Measurements from ENCODE around the gene DHRS3.
A peak's percentile ranks its signal among the peaks of the same experiment; 100 is the strongest.
"Not testable (repeated sequence)": the region's sequence is repeated elsewhere in the genome, so short reads cannot be mapped to it uniquely, and the experiment has no call there.

Gene DHRS3

DNA sequence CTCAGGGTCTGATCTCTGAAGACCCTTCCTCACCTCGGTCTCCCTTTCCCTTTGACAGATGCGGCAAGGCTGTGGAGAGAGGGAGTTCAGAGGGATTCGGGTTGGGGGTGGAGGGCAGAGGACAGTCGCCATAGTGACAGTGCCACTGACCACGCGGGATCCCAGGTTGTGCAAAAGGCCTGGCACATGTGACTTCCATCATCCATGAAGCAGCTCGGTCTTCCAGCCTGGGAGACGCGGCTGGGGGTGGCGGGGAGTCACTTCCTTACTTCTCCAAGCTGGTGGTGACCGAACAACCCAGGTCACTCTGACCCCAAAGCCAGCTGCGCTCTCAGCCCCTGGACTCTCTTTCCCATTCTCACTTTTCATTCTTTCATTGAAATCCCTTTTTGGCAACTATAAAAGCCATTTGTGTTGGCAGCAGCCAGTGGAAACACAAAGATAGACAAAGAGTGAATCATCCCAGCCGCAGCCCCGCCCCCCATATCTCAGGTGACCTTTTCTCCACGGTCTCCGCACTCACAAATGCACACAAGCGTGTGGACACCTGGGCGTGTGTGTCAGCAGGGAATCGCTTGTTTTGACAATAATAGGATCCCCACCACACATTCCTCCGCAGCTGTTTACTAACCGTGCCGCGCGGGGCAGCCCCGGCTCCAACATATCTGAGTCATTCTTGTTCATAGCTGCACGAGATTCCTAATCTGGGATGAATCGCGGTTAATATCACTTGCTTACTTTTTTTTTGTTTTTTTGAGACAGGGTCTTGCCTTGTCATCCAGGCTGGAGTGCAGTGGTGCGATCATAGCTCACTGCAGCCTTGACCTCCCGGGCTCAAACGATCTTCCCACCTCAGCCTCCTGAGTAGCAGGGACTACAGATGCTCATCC is 68.3 kb downstream of the DHRS3 start:
- no peak for DNase-seq

DNA sequence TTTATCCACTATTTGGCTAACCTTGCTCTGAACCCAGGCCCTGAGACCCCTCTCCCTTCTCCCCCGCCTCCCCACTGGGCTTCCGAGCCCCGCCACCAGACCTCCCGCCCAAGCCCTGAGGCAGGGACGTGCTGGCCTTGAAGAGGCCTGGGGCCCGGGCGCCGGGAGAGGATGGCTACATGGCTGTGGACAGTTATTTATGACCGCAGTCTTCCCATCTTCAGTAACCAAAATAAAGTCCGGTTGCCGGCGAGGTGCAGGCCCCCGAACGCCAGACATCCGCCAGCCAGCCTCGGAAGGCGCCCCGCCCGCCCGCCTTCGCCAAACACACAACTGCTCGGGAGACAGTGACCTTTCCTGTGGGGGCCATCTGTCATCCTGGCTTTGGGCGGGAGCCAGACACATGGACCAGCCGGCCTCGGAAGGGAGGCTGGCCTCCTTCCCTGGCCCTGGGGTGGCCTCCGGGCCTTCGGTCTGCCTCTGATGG is 69.0 kb downstream of the DHRS3 start:
- no peak for DNase-seq

DNA sequence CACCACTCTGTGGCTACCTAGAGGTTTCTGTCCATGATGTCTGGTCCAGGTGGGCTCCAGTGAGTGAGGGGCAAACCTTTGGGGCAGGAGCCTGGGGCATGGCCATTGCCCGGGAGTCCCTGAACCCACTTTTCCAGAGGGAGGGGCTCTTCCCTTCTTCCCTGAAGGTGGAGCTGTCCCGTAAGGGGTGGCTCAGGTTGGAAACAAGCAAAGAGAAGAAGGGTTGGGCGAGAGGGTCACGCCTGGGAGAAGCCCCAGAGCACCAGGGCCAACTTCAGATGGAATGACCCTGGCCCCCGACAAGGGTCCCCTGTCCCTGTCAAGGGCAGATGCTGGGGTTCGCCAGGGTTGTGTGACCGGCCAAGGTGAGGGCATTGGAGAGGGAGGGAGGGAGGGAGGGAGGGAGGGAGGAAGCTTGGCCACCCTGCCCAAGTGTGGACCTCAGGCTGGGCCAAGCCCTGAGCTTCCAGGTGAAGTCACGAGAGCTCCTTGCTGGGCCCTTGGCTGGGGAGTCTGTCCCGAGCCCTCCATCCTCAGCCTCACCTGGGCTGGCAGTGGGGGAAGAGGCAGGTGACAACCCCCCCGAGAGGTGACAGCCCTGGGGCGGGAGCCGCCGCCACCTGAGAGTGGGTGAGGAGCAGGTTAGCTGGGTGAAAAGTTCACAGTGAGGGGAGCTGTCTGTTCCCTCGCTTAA is 69.6 kb downstream of the DHRS3 start:
- DNase-seq: no peak

DNA sequence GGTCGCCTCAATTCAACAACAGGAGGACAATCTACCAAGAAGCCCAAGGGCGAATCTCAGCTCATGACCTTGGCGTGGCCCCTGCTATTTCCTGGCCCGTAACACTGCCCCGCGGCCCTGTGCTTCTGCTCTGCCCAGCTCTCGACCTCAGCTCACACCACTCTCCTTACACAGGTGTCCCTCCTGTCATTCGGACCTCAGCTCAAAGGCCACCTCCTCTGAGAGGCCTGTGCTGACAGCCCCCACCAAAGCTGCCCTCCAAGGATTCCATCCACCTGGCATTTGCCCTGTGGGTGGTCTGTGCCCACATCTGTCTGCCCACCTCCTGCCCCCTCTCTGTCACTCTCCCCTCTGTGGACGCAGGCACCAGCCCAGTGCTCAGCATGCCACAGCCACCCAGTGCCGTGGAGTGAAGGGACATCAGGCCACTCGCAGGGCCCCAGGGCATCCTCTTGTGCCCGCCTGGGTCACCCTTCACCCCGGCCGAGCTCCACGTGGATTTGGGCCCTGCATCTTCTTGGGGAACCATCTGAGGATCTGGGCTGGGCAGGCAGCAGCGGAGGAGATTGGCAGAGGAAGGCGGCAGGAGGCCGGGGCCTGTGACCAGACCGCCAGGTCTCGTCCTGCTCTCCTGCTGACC is 70.3 kb downstream of the DHRS3 start:
- no peak for DNase-seq

DNA sequence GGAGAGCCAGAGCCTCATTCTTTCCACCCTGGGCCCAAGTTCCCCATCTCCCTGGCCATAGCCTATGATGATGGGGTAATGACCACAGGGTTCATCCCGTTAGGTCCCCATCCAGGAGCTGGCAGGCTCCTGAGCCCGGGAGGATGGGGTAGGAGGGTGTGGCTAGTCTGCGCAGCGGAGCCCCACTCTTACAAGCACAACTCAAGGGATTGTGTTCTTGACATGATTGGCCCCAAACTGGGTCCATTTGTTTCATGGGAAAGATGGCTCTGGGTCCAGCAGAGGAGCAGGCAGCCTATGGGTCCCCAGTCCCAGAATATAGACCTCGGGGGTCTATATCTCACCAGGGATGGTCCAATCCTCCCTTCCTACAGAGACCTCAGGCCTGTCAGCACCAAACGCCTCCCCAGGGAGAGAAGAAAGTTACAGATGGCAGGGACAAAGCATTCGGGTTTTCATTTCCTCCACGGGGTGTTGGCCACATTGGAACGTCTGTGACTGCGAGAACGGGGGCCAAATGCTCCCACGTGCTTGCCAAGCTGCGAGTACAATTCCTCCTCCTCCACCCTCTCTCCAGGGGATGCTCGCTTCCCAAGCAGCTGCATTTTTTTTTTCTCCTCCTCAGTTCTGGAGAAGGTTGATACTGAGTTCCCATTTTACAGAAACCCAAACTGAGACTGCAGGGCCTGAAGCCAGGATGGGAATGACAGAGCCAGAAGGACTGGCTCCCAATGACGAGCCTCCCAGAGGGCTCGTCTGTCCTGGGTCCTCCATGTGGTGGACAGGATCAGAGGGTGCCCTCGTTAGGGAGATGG is 71.0 kb downstream of the DHRS3 start:
- DNase-seq: peak in 1 of 2 experiments; percentile 44

DNA sequence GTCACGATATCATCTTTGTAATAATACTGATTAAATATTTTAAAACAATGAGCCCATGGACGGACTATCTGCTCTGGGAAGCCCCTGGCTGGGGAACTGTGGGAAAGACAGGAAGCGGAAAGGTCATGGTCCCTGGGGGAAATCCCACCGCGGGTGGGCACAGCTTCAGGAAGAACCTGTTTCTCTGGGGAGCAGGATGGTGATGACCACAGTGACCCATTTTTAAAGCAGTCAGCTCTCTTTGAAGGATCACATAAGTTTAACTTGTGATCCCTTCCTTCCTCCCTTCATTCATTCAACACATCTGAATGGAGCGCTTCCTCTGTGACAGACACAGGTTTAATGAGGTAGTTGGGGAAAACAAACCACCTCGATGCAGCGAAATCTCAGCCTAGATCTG is 73.0 kb downstream of the DHRS3 start:
- no peak for DNase-seq

DNA sequence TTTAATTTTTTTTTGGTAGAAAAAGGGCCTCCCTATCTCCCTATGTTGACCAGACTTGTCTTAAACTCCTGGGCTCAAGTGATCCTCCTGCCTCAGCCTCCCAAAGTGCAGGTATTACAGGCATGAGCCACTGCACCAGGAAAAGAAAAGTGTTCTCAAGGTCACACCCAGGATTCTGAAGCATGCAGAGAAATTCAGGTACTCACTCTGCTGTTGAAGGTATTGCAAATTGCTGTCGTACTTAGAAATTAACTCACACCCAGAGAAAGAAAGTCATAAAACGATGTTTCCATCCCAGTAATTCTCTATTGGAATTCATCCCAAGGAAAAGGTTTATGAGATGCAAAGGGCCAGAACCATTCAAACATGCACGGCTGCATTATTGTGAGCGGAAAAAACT is 73.7 kb downstream of the DHRS3 start:
- DNase-seq: no peak

DNA sequence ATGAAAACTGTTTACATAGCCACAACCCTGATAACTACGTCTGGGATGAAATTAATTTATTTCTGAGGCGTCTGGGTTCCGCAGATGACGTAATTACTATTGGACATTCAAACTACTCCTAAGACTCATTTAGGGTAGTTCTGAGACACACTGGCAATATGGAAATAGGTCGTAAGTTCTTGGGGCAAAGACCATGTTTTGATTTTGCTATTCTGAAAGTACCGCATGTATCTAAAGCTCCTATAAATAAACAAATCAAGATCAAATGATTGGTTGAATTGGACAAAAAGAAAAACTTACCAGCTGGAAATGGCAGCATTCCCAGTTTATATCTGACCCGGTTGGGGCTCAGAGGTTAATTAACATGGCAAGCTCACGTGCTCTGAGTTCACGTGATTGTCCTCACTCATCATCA is 74.3 kb downstream of the DHRS3 start:
- DNase-seq: no peak

DNA sequence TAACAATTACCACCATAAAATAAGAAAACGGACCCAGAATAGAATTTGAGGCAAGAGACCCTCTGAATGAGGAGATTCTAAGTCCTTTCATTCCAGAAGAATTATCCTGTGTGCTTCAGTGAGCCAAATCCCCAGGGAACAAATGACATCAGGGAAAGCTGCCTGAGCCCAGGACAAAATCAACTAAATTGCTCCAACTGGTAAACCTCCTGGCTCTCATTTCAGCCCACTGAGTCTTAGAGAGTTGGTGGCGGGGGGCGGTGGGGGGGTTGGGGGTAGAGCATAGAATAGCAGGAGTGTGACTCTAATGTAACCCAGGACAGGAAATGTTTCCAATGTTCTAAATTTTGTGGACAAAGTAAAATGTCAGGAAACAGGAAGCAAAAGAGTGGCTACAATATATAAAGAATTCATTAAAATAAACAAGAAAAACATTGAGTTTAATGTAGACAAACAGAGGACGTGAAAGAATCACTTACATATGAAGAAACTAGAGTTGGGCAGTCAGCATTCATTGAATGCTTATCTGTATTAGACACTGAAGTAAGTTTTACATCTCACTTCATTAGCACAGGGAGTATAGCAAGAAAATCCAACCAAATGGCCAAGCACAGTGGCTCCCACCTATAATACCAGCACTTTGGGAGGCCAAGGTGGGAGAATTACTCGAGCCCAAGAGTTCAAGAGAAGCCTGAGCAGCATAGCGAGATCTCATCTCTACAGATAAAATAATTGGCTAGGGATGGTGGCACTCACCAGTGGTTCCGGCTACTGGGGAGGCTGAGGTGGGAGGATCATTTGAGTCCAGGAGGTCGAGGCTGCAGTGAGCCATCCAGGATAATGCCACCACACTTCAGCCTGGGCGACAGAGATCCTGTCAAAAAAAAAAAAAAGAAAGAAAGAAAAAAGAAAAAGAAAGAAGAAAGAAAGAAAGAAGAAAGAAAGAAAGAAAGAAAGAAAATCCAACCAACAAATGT is 75.1 kb downstream of the DHRS3 start:
- DNase-seq: no peak

DNA sequence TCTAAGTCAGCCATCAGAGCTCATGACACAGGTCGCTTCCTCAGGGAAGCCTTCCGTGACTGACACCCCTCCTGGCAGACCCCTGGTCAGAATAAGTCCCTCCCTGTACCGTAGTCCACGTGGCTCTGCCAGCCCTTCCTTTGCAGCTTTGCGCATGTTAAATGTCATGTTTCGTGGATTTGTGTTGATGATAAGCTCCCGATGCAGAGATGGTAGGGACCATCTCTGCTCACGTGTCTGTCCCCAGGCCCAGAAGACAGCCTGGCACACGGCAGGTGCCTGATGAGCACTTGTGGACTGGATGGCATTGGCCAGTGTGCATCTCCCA is 75.9 kb downstream of the DHRS3 start:
- DNase-seq: no peak

DNA sequence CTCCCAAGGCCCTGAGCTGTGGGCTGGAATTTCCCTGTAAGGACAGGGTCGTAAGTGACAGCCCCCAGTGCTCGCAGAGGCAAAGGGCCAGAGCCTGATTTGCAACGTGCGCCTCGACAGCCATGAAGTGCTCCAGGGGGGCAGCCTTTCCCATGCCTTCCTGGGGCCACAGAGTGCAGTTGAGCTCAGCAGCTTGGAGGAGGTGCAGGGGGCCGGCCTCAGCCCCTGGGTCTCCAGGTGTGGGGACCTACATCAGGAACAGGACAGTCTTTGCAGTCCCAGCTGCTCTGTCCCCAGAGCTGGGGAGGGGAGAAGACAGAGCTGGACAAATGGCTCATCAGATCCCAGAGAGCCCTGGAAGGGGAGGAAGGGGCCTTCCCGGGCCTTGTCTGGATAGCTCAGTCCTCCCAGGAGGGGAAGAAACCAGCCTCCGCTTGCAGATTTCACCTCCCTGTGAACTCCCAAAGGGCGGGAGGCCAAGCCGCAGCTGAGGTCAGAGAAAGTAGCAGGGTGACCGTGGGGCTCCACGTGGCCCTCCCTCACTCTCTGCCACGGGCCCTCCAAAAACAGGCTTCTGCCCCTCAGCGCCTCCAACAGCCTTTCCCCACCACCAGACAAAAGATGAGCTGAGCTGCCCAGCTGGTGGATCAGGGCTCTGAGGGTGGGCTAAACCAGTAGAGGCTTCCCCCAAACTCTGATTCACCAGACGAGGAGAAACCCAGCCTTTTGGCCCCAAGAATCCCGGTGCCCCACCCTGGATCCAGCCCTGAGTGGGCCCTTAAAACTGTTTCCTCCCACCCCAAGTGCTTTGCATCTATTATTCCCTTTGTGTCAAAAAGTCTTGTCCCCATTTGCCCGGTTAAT is 76.5 kb downstream of the DHRS3 start:
- no peak for DNase-seq

DNA sequence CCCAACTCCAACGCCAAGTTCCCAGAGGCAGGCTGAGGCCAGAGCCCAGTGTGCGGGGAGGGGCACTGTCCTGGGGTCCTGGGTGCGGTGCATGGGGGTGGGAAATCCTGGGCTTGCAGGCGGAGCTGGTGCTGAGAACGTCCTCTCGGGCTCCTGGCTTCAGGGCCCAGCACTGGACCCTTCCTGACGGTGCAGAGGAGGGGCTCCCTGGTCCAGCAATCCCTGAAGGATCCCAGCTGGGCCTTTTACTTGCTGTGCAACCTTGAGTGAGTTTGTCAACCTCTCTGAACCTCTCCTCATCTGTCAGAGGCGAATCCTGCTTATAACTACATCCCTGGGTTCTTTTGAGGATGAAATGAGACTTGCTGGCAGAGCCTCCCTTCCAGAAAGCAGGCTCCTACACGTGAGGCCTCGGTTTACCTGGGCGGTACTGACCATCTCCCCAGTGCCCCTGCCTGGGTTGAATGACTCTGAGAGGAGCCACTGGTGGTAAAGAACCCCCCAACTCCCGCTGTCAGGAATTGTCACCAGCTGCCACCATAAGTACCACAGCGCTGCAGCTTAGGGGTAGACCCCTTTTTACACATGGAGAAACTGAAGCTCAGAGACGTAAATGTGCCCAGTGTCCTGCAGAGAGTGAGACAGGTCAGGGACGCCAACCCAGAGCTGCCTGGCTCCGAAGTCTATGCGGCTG is 77.3 kb downstream of the DHRS3 start:
- DNase-seq: no peak

DNA sequence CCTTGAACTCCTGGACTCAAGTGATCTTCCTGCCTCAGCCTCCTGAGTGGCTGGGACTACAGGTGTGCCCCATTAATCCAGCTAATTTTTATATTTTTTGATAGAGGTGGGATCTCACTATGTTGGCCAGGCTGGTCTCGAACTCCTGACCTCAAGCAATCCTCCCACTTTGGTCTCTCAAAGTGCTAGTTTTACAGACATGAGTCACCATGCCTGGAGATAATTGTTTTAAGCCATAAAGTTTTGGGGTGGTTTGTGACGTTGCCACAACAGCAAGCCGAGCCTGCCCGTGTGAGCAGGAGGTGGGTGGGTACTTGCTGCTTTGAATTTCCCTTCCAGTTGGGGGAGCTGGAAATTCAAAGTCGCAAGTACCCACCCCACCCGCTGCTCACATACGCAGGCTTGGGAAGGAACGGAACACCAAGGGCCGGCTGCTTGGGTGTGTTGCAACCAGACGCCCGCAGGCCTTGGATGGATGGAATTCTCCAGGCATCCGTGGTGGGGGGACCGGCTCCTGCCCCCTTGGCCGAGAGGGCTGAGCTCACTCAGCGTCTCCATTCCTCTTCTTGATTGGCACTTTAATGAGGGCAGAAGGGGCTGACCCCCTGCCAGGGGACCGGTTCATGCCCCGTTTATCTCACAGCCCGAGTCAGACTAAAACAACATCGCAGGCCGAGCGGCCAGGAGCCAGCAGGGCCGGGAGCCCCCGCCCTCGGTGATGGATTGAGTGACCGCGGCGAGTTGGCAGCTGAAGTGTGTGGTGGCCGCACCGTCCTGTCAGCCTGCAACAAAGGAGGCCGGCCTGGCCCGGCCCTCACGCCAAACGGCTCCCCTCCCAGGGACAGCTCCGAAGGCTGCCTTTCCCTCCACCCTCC is 78.1 kb downstream of the DHRS3 start:
- no peak for DNase-seq

DNA sequence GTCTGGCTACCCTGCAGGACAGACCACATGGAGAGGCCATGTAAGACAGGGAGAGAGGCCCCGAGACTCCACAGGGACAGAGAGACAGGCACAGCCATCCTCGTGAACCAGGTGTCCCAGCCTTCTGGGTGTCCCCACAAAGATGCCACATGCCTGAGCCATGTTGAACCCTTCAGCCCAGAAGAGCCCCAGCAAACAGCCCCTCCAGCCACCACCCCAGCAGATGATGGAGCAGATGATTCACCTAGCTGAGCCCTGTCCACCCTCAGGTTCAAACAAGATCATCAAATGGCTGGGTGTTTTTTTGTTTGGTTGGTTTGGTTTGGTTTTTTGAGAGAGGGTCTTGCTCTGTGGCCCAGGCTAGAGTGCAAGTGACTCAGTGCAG is 78.7 kb downstream of the DHRS3 start:
- no peak for DNase-seq

DNA sequence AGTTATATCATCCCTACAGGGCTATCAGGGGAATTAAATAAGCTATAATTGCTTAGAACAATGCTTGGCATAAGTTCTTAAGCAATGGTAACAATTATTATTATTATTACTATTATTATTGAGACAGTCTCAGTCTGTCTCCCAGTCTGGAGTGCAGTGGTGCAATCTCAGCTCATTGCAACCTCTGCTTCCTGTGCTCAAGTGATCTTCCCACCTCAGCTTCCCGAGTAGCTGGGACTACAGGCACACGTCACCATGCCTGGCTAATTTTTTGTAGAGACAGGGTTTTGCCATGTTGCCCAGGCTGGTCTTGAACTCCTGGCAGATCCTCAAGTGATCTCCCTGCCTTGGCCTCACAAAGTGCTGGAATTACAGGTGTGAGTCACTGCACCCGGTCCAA is 79.5 kb downstream of the DHRS3 start:
- DNase-seq: not testable (repeated sequence)

DNA sequence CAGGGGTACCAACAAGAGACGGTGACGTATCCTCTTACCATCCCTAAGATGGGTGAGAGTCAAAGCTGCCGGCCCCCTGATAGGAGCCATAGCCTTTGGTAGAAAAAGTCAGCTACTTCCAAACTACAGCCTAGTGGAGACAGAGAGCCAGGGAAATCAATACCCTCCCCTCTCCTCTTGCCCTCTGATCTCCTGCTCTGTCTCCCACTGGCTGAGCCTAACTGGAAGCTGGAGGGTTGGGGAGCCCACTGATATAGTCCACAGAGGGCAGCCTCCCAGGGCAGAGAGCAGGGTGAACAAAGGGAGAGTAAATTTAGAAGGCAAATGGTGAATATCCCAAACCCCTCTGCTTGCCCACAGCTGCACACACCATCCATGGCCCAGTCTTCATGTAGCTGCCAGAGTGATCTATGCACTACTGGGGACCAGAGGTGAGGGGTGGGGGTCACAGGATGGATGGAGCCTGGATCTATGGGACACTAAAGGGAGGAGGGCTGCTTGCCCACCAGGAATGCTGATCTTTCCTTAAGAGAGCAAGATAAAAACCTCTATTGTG is 80.0 kb downstream of the DHRS3 start:
- DNase-seq: no peak

DNA sequence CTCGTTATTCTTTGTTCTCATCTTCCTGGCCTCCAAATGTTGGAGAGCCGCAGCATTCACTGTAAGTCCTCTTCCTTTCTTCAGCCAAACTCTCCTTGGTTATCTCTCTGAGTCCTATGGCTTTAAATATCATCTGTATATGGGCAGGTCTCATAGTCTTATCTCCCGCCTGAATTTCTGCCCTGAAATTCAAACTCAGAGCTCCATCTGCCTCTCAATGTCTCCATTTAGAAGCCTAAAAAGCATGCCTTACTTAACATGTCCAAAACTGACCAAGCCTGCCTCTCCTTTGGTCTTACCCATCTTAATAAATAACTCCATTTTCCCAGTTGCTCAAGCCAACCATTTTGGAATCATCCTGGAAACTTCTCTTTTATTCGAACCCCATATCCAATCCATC is 80.7 kb downstream of the DHRS3 start:
- DNase-seq: no peak

DNA sequence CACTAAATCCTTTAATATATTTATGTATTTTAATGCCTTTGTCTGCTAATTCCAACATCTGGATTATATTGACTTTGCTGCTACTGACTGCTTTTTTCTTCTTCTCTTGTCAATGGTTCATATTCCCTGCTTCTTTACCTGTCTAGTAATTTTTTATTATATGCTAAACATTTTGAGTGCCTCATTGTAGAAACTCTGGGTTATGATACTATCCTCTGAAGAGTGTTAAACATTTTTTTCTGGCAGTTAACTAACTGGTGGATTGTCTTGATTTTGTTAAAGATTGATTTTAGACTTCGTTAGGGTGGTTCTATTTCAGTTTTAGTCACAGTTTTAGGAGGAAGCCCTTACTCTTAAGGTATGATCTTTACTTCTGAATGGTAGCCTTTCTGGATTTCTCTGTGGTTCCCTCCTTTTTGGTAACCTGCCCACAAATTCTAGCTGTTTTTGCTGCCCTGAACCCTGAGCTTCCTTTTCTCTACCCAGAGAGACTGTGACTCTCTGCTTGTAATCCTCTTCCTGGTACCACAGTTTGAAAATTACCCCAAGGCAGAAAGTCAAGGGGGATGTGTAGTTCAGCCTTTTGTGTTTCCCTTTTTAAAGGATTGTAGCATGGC is 81.9 kb downstream of the DHRS3 start:
- no peak for DNase-seq

Measured in NCI-H446 (cell line).